MV-4-11 (cell line): ENCODE measurements around the gene MXRA5.
"Not testable (repeated sequence)": the region's sequence is repeated elsewhere in the genome, so short reads cannot be mapped to it uniquely, and the experiment has no call there.

Source experiments
- DNase-seq: peaks from one replicate; lab custom pipeline; 2025; lab: John Stamatoyannopoulos, UW

The MXRA5 gene

DNA sequence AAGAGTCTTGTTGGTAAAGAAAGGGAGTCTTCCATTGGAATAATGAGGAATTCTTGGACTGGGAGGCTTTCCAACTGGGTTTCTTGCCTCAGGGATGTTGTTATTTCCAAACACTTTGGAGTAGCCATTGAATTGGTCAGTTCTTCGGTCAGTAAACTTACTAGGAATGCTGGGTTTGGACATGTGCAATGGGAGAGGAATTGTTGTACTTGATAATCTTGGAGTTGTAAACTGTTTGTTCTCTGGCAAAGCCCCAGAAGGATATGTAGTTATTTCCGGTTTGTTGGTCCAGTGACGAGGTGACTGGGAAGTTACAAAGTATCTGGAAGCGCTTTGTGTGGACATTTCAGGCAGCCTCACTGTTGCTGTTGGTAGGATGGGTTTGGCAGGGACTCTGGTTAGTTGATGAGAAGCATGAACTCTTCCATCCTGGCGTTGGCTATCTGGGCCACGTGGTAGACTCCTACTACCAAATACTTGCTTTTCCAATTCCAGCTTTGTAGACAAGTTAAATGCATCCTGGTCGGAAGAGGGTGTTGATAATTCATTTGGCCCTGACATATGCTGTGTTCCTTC lies 25.9 kb downstream of the MXRA5 start:
- no peak for DNase-seq

DNA sequence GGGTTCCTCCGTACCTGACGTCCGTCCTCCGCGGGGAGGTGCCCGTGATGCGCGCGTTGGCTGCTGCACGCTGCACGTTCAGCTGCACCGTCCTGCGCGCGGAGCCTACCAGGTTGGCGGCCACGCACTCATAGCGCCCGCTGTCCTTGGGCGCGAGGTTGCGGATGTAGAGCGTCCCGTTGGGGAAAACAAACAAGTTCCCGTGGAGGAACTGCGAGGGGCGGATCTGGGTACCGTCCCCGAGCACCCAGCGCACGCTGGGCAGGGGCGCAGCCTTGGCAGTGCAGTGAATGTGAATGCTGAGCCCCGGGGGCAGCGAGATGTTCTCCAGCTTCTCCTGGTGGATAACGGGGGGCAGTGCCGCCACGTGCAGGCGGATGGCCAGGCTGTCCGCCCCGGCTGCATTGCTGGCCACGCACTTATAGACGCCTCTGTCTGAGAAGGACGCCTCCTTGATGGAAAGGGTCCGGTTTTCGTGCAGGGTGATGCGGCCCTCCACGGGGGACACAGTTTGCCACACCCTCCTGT lies 29.2 kb downstream of the MXRA5 start:
- DNase-seq, result no peak

DNA sequence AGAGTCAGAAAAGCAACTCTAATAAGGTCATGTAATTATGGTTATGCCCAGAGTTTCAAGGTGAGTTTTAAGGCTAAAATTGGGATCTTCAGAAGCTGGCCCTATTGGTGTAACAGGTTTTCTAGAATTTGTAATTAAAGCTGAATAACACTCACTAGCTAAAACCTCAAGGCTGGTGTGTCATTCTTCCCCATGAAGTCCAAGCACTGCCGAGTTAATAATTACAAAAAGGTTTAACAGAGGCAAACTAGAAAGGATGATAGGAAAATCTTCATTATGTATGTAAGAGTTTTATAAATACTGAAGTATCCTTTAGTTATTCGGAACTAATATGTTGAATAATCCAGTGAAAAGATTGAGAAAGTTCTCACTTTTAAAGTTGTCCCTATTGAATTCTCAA lies 34.3 kb downstream of the MXRA5 start:
- no peak for DNase-seq

- no peak for DNase-seq
Measured at GRCh38 chrX:3307881-3308280, 38.6 kb downstream of the MXRA5 start.

- no peak for DNase-seq
Measured at GRCh38 chrX:3299636-3300035, 46.8 kb downstream of the MXRA5 start.

DNA sequence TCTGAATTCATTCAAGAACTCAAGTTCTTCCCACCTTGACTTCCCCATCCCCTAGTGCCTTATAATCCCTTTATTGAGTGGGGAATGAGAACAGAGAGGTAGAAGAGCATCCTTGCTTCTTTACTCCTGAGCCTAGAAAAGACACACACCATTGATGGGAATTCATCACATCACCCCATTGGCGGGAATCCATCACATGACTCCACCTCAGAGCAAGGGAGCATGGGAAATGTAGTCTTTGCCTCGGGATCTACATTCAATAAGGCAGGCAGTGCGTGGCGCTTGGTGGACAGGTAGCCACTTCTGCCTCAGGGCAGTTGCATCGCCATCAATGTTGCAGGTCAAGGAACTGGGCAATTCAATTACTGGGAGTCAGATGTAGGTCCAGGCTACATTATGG lies 50.7 kb downstream of the MXRA5 start:
- no peak for DNase-seq

GRCh38 chrX:3293251-3293650 lies 53.2 kb downstream of the MXRA5 start:
- DNase-seq, result no peak

DNA sequence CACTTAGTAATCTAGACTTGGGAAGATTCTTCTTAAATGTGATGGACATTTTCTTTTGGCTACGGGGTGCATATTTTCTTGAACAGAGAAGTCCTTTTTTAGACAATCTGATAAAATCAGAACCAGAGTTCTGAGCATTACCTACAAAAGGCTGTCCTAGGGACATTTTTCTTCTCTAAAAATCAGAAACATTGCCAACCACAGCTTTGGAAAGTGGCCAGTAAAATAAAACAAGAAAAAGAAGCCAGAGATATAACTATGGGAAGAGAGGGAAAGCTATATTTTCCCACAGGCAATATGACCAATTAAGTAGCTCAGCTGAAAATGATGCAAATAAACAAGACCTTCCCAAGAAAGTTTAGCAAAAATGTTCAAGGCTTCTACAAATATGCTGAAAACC lies 55.9 kb downstream of the MXRA5 start:
- DNase-seq, result no peak

DNA sequence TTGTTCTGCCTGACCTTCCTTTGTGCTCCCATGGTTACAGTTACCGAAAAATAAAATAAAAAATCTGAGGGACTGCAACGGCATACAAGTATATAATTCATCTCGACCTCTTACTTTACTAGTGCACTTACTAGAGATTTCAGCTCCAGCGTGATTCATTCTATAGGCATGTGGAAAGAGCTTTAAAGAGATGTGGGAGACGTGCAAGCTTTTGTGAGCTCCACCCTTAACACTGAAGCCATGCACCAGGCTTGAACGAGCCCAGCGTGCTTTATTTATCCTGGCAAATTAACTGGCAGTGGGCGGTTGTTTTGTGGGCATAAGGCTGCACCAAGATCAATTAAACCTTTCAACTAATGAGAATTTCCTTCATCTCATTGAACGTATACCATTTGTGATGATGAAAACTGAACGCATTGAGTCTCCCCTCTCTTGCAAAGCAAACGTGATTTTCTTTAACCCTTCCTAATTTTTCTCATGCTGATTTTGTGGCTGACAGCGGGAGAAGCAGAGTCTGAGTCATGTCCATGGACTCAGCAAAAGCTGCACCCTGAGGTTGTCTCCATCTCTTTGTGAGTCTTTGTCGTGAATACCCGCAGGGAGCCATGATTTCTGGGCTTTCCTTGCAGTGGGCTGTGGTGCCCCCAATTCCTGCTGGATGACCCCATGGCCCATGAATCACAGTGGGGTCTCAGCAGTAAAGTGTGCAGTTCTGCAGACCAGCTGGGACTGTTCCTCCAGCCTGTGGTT lies 60.1 kb downstream of the MXRA5 start:
- DNase-seq, result no peak

DNA sequence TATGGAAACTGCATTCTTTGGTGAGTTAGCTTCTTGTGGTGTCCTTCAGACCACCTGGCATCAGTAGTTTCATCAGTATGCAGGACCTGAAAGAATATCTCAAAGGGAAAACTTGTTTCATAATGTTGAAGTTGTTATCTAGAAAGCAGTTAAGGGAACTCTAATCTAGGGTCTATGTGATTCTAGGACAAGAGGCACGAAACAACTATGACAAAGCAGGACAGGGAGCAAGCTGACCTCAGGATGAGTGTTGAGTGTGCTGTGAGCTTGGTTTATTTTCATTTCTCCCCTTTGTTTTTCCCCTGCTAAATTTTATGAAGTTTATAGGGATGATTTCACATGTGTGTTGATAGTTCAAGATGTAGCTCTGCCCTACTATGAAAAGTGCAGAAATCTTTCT lies 65.7 kb downstream of the MXRA5 start:
- DNase-seq, result no peak

- DNase-seq, result not testable (repeated sequence)
Measured at GRCh38 chrX:3273668-3274067, 72.8 kb downstream of the MXRA5 start.

DNA sequence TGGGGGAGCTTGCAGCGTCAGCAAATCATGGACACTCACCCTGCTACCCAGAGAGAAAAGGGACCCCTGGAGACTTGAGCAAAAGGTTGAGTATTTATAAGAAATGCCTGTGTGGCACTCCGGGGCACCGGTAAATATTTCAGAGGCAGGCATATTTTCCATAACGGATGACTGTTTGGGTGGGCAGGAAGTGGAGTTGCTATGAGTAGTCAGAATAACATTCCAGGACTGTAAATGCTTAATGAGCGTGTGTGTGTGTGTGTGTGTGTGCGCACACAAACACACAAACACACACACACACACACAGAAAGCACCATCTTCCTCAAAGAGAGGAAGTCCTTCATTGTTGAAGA lies 74.6 kb downstream of the MXRA5 start:
- DNase-seq, result peak; percentile 63

GRCh38 chrX:3271183-3271833 lies 75.1 kb downstream of the MXRA5 start:
- DNase-seq, result no peak

DNA sequence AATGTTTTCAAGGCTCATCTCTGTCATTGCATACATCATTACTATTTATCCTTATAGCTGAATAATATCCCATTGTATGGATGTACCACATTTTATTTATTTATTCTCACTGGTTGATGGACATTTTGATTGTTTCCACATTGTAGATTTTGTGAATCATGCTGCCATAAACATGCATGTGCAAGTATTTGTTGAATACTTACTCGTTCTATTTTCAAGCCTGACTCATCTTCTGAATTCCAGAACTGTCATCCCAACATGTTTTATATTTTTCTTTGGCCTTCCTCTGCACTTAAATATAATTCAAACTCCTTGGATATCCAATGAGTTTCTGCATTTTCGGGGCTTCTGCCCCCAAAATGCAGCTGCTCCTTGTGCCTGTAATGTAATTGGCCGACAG lies 77.6 kb downstream of the MXRA5 start:
- DNase-seq, result no peak

DNA sequence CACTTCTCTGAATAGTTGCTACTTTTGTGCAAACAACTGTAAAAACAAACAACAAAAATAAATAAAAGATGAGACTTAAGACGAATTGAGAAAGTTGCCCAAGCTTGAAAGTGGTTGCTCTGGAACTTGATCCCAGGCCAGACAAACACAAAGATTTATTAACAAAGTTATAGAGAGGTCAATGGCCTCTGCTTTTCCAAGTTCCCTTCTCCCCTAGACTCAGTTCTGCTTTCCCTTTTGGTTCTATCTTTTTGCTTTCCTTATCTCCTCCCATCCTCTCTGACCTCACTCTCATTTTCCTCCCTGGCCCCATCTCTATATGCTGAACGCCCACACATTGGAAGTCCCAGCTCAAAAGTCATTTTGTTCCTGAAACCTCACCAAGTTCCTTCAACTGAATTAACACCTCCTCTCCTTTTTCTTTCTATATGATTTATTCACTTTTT lies 82.7 kb downstream of the MXRA5 start:
- peak; percentile 65 for DNase-seq

DNA sequence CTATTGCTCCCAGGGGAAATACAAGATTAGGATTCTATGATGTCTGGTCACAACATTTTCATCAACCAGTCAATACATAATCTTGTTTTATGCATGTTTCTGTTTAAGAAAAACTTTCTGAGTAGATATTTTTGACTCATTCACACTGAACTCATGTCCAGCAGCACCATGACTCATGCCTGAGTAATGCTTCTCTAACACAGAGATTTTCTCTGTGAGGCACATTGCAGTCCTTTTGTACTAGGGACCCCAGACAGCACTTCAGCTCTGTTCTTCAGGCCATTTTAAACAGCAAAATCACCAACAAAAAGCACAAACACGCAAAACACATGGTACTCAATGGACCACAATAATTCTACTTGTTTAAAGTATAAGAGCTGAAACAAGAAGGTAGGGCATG lies 83.6 kb downstream of the MXRA5 start:
- peak; percentile 50 for DNase-seq
